GM21526 (cell line): ENCODE data around the gene TRABD.
"Not testable (repeated sequence)": the region's sequence is repeated elsewhere in the genome, so short reads cannot be mapped to it uniquely, and the experiment has no call there.

ENCODE experiments used
- ATAC-seq: cut with Tn5 transposase; IDR thresholded peaks from one replicate; pipeline ENCODE4 v1.9.1; 2021; ENCODE audit warnings: moderate library complexity; ENCODE audit not compliant: unreplicated experiment, low FRiP score

The TRABD gene

GRCh38 chr22:50185375-50186087, at the start of gene TRABD:
Gene TRABD, plus strand, starts transcription at chr22:50185913. Its CDS starts 7,148 bp downstream, at chr22:50193061.
- ATAC-seq, result no peak

- no peak for ATAC-seq
Observed at GRCh38 chr22:50136581-50137015, 49.1 kb upstream of the TRABD start.

- ATAC-seq, result not testable (repeated sequence)
Observed at GRCh38 chr22:50137277-50137676, 48.4 kb upstream of the TRABD start.

- no peak for ATAC-seq
Observed at GRCh38 chr22:50138041-50138440, 47.7 kb upstream of the TRABD start.

GRCh38 chr22:50138988-50139387, 46.7 kb upstream of the TRABD start:
- no peak for ATAC-seq

GRCh38 chr22:50139843-50140415, 45.8 kb upstream of the TRABD start:
- no peak for ATAC-seq

- no peak for ATAC-seq
Observed at GRCh38 chr22:50140615-50141014, 45.1 kb upstream of the TRABD start.

- ATAC-seq, result no peak
Observed at GRCh38 chr22:50141462-50141861, 44.3 kb upstream of the TRABD start.

GRCh38 chr22:50141891-50142363, 43.8 kb upstream of the TRABD start:
- no peak for ATAC-seq

- no peak for ATAC-seq
Observed at GRCh38 chr22:50143096-50143495, 42.6 kb upstream of the TRABD start.

- no peak for ATAC-seq
Observed at GRCh38 chr22:50144005-50144614, 41.6 kb upstream of the TRABD start.

- no peak for ATAC-seq
Observed at GRCh38 chr22:50145721-50146438, 39.8 kb upstream of the TRABD start.

- no peak for ATAC-seq
Observed at GRCh38 chr22:50146439-50147238, 39.1 kb upstream of the TRABD start.

- ATAC-seq, result not testable (repeated sequence)
Observed at GRCh38 chr22:50147258-50148165, 38.2 kb upstream of the TRABD start.

GRCh38 chr22:50148166-50148500, 37.6 kb upstream of the TRABD start:
- no peak for ATAC-seq

GRCh38 chr22:50148991-50149721, 36.6 kb upstream of the TRABD start:
- ATAC-seq, result no peak

GRCh38 chr22:50150161-50151129, 35.3 kb upstream of the TRABD start:
- ATAC-seq, result no peak
